Right lobe of liver (tissue), 4 donors: ENCODE measurements around the gene HNRNPA2B1.

Experiments
- POLR2A ChIP-seq: fragments of 450-650 bp; IDR thresholded peaks from one replicate; pipeline ENCODE4 v1.6.1; 2017; ENCODE audit warnings: antibody characterized with exemption, mild to moderate bottlenecking
- TF ChIP-seq, protein P1 (sequence below), 4 donors: fragments of 200-600 bp in 3 of 4; fragments of 450-650 bp in 1 of 4; IDR thresholded peaks; one replicate each; pipeline versions ENCODE4 v1.5.1 to v1.8.0; 2016 to 2022; ENCODE audit warnings: antibody characterized with exemption in 4 of 4, mild to moderate bottlenecking in 2 of 4
- donor health status: DM: no; HTN: no; CAD: no.
- donor health status: DM: no; HTN: no; CAD: no.
- donor health status: DM: no; HTN: yes; CAD: no.

DNA sequence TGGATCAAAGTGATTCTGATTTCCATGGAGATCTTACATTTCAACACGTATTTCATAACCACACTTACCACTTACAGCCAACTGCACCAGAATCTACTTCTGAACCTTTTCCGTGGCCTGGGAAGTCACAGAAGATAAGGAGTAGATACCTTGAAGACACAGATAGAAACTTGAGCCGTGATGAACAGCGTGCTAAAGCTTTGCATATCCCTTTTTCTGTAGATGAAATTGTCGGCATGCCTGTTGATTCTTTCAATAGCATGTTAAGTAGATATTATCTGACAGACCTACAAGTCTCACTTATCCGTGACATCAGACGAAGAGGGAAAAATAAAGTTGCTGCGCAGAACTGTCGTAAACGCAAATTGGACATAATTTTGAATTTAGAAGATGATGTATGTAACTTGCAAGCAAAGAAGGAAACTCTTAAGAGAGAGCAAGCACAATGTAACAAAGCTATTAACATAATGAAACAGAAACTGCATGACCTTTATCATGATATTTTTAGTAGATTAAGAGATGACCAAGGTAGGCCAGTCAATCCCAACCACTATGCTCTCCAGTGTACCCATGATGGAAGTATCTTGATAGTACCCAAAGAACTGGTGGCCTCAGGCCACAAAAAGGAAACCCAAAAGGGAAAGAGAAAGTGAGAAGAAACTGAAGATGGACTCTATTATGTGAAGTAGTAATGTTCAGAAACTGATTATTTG lies 15.3 kb downstream of the HNRNPA2B1 start:
- TF ChIP-seq, protein P1, sequence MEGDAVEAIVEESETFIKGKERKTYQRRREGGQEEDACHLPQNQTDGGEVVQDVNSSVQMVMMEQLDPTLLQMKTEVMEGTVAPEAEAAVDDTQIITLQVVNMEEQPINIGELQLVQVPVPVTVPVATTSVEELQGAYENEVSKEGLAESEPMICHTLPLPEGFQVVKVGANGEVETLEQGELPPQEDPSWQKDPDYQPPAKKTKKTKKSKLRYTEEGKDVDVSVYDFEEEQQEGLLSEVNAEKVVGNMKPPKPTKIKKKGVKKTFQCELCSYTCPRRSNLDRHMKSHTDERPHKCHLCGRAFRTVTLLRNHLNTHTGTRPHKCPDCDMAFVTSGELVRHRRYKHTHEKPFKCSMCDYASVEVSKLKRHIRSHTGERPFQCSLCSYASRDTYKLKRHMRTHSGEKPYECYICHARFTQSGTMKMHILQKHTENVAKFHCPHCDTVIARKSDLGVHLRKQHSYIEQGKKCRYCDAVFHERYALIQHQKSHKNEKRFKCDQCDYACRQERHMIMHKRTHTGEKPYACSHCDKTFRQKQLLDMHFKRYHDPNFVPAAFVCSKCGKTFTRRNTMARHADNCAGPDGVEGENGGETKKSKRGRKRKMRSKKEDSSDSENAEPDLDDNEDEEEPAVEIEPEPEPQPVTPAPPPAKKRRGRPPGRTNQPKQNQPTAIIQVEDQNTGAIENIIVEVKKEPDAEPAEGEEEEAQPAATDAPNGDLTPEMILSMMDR (IDR thresholded peaks at IDR 0.05), result no peak
- no peak for TF ChIP-seq POLR2A
